ENCODE measurements around the gene ABCD1.

DNA sequence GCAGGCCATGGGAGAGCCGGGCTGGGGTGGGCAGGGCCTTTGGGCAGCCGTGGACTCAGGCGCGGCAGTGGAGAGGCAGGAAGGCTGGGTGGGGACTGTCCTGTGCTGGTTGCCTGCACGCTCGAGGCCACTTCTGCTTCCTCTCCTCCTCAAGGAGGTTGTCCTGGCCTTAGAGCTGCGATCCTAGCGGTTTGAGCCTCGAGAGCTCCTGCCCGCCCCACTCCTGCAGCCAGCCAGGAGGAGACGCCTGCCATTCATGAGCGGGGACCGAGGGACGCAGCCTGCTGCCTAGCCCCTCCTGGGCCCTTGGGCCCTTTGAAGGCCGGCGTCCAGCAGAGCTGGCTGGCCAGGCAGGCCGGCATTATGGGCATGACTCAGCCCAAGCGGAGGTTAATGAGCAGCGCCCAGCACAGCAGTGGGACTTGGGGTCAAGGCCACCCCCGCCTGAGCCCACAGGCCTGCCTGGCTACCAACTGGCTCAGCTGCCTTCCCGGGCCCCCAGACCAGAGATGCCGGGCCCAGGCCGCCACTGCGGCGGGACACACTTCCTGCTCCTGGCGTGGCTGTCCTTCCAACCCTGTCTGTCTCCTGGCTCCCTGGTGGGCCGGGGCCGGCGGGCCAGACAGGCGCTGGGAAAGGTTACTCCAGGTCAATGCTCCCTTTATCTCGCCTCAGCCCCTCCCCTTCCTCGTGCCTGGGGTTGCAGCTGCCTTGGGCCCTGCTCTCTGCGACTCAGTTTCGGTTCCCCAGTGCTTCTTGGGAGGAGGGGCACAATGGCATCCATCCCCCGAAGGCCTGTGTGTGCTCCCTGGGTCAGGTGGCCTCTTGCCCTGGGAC lies 1.8 kb downstream of the ABCD1 start:
- TF ChIP-seq, protein P1, sequence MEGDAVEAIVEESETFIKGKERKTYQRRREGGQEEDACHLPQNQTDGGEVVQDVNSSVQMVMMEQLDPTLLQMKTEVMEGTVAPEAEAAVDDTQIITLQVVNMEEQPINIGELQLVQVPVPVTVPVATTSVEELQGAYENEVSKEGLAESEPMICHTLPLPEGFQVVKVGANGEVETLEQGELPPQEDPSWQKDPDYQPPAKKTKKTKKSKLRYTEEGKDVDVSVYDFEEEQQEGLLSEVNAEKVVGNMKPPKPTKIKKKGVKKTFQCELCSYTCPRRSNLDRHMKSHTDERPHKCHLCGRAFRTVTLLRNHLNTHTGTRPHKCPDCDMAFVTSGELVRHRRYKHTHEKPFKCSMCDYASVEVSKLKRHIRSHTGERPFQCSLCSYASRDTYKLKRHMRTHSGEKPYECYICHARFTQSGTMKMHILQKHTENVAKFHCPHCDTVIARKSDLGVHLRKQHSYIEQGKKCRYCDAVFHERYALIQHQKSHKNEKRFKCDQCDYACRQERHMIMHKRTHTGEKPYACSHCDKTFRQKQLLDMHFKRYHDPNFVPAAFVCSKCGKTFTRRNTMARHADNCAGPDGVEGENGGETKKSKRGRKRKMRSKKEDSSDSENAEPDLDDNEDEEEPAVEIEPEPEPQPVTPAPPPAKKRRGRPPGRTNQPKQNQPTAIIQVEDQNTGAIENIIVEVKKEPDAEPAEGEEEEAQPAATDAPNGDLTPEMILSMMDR (IDR thresholded peaks at IDR 0.05), result no peak
- TF ChIP-seq POLR2A (IDR thresholded peaks at IDR 0.05), result no peak
- TF ChIP-seq EP300 (IDR thresholded peaks at IDR 0.05), result peak in 1 of 2 donors; percentile 61

Data from tibial nerve (tissue), 4 donors.